Large intestine (tissue), 3 donors: ENCODE results near the gene FAM131B. TPM values are rescaled to one million over a fixed set of nuclear protein-coding genes. Genes with fewer than 3 reads are reported as not detected.
A peak's percentile ranks its signal among the peaks of the same experiment; 100 is the strongest.

Source experiments
- DNase-seq, 2 donors: peaks; one replicate each; pipeline versions ENCODE4 v3.0.0 to v3.0.0-alpha.2; 2013
- H3K27ac ChIP-seq: one replicate; pipeline ENCODE4 v1.5.1; 2013; ENCODE audit warnings: low read length
- H3K27me3 ChIP-seq: 2 replicates; pipeline ENCODE4 v1.6.1; 2013; ENCODE audit warnings: low read length; ENCODE audit not compliant: control insufficient read depth, insufficient read depth
- H3K36me3 ChIP-seq: 2 replicates; pipeline ENCODE4 v1.6.1; 2013; ENCODE audit warnings: low read length; ENCODE audit not compliant: control insufficient read depth, insufficient read depth
- H3K4me1 ChIP-seq: one replicate; pipeline ENCODE4 v1.6.1; 2013; ENCODE audit warnings: low read length; ENCODE audit not compliant: control insufficient read depth, insufficient read depth
- H3K4me3 ChIP-seq: one replicate; pipeline ENCODE4 v1.5.1; 2013; ENCODE audit warnings: low read length
- H3K9me3 ChIP-seq: one replicate; pipeline ENCODE4 v1.6.1; 2013; ENCODE audit warnings: mild to moderate bottlenecking, low read depth, low read length, moderate library complexity; ENCODE audit not compliant: control insufficient read depth
- WGBS: methylation state at CpG from one replicate; pipeline ENCODE4 v1.1.5; 2013; ENCODE audit warnings: low lambda C conversion rate; ENCODE audit not compliant: insufficient coverage; 5-methylcytosine and 5-hydroxymethylcytosine counted together
- polyA plus RNA-seq: library from polyadenylated mRNA; unstranded; fragments of 120-200 nt; gene quantifications from one replicate; pipeline ENCODE4 v1.2.1, GENCODE V29; 2013

FAM131B gene
- polyA plus RNA-seq, 1 donor, result 5.8 TPM

GRCh38 chr7:143322760-143323633, 39.5 kb downstream of the FAM131B start:
- DNase-seq, result peak; percentile 20 to 65

GRCh38 chr7:143321734-143322133, 40.8 kb downstream of the FAM131B start:
- H3K9me3 ChIP-seq, result no peaks in the 10 kb centered on the region
- no peak overlapping the region for H3K4me3 ChIP-seq
- H3K36me3 ChIP-seq, result no peaks in the 10 kb centered on the region
- H3K27ac ChIP-seq, result no peak overlapping the region
- peaks cover 12% of the 10 kb centered on the region for H3K4me1 ChIP-seq
- DNase-seq, result no peak
- WGBS, result no CpG with 5 or more reads among the region's 4 CpGs
- H3K27me3 ChIP-seq, result no peaks in the 10 kb centered on the region

More at GRCh38 chr7:143322760-143323633, 39.5 kb downstream of the FAM131B start:
- no peak overlapping the region for H3K27ac ChIP-seq
- H3K27me3 ChIP-seq, result no peaks in the 10 kb centered on the region
- no peaks in the 10 kb centered on the region for H3K36me3 ChIP-seq
- H3K4me1 ChIP-seq, result peaks cover 12% of the 10 kb centered on the region
- no peak overlapping the region for H3K4me3 ChIP-seq
- no peaks in the 10 kb centered on the region for H3K9me3 ChIP-seq
- no CpG with 5 or more reads among the region's 23 CpGs for WGBS

GRCh38 chr7:143321242-143321641, 41.3 kb downstream of the FAM131B start:
- no CpG with 5 or more reads among the region's 10 CpGs for WGBS
- peaks cover 12% of the 10 kb centered on the region for H3K4me1 ChIP-seq
- no peak overlapping the region for H3K27ac ChIP-seq

GRCh38 chr7:143320620-143321019, 41.9 kb downstream of the FAM131B start:
- no peak overlapping the region for H3K4me3 ChIP-seq
- H3K27me3 ChIP-seq, result no peaks in the 10 kb centered on the region
- peaks cover 12% of the 10 kb centered on the region for H3K4me1 ChIP-seq
- DNase-seq, result no peak
- H3K27ac ChIP-seq, result no peak overlapping the region
- H3K36me3 ChIP-seq, result no peaks in the 10 kb centered on the region
- WGBS, result no CpG with 5 or more reads among the region's 9 CpGs
- no peaks in the 10 kb centered on the region for H3K9me3 ChIP-seq

More at GRCh38 chr7:143321242-143321641, 41.3 kb downstream of the FAM131B start:
- no peak for DNase-seq
- Histone ChIP-seq H3K9me3 (no peaks in the 10 kb centered on the region), H3K27me3 (no peaks in the 10 kb centered on the region), H3K36me3 (no peaks in the 10 kb centered on the region), H3K4me3 (no peak overlapping the region)

- no CpG with 5 or more reads among the region's 5 CpGs for WGBS
- H3K27ac ChIP-seq, result peak overlapping the region; percentile 20
- DNase-seq, result peak; percentile 31 to 41
These were observed 43.9 kb downstream of the FAM131B start for GRCh38 chr7:143318661-143319060.

GRCh38 chr7:143316492-143316891, 46.0 kb downstream of the FAM131B start:
- Histone ChIP-seq H3K4me3 (no peak overlapping the region), H3K27me3 (no peaks in the 10 kb centered on the region), H3K27ac (no peak overlapping the region), H3K4me1 (peaks cover 8% of the 10 kb centered on the region), H3K9me3 (no peaks in the 10 kb centered on the region), H3K36me3 (no peaks in the 10 kb centered on the region)
- no peak for DNase-seq
- WGBS, result no CpG with 5 or more reads among the region's 4 CpGs

More at GRCh38 chr7:143318661-143319060, 43.9 kb downstream of the FAM131B start:
- no peaks in the 10 kb centered on the region for H3K36me3 ChIP-seq
- peaks cover 12% of the 10 kb centered on the region for H3K4me1 ChIP-seq
- no peaks in the 10 kb centered on the region for H3K27me3 ChIP-seq
- no peaks in the 10 kb centered on the region for H3K9me3 ChIP-seq
- H3K4me3 ChIP-seq, result no peak overlapping the region

GRCh38 chr7:143315776-143316175, 46.7 kb downstream of the FAM131B start, which contains the start of gene CLCN1:
TSS of gene CLCN1 (plus strand) at chr7:143316111. CDS start at chr7:143316213, 102 bp downstream.
- no peaks in the 10 kb centered on the region for H3K36me3 ChIP-seq
- DNase-seq, result no peak
- no peak within 1 kb of the TSS for H3K4me3 ChIP-seq
- no CpG with 5 or more reads among the region's 5 CpGs for WGBS
- no peaks in the 10 kb centered on the region for H3K9me3 ChIP-seq
- H3K4me1 ChIP-seq, result peaks cover 8% of the 10 kb centered on the region
- no peak within 1 kb of the TSS for H3K27ac ChIP-seq
- H3K27me3 ChIP-seq, result no peaks in the 10 kb centered on the region

- peaks cover 3% of the 10 kb centered on the region for H3K4me1 ChIP-seq
- no peaks in the 10 kb centered on the region for H3K27me3 ChIP-seq
- DNase-seq, result no peak
- H3K36me3 ChIP-seq, result no peaks in the 10 kb centered on the region
- no peaks in the 10 kb centered on the region for H3K9me3 ChIP-seq
- H3K4me3 ChIP-seq, result no peak overlapping the region
- no peak overlapping the region for H3K27ac ChIP-seq
These were observed 48.4 kb downstream of the FAM131B start for GRCh38 chr7:143314127-143314526.

GRCh38 chr7:143308632-143309031, 53.9 kb downstream of the FAM131B start:
- H3K9me3 ChIP-seq, result no peaks in the 10 kb centered on the region
- H3K4me1 ChIP-seq, result no peaks in the 10 kb centered on the region
- no peak for DNase-seq
- H3K4me3 ChIP-seq, result no peak overlapping the region
- H3K27me3 ChIP-seq, result no peaks in the 10 kb centered on the region
- no peak overlapping the region for H3K27ac ChIP-seq
- H3K36me3 ChIP-seq, result peaks cover 39% of the 10 kb centered on the region
- WGBS, result no CpG with 5 or more reads among the region's 2 CpGs

GRCh38 chr7:143305423-143306070, 57.0 kb downstream of the FAM131B start:
- Histone ChIP-seq H3K27me3 (no peaks in the 10 kb centered on the region), H3K4me3 (no peak overlapping the region), H3K27ac (no peak overlapping the region), H3K36me3 (peaks cover 68% of the 10 kb centered on the region), H3K9me3 (no peaks in the 10 kb centered on the region), H3K4me1 (no peaks in the 10 kb centered on the region)
- 71% methylated on average over 2 of the region's 10 CpGs for WGBS
- DNase-seq, result peak in 1 of 2 donors; percentile 47
